Natural killer cell (primary cell): Measurements from ENCODE around the gene PCIF1. TPM values are rescaled to one million over a fixed set of nuclear protein-coding genes. Genes with fewer than 3 reads are reported as not detected.
"Not testable (repeated sequence)": the region's sequence is repeated elsewhere in the genome, so short reads cannot be mapped to it uniquely, and the experiment has no call there.

ENCODE experiments used
- ATAC-seq, 3 donors: fragments of 150-1000 bp in 2 of 3; fragments of 200-7000 bp in 1 of 3; cut with Tn5 transposase; 1 replicate in 1 of 3; 2 replicates in 2 of 3; pipeline ENCODE4 v1.10.0; 2021; ENCODE audit warnings: mild to moderate bottlenecking in 2 of 3, moderate library complexity in 2 of 3
- DNase-seq, 2 donors: peaks; one replicate each; pipeline versions ENCODE4 v3.0.0 to v3.0.0-alpha.2; 2013 to 2021; ENCODE audit warnings: mixed read lengths in 1 of 2
- H3K27ac ChIP-seq: one replicate; pipeline ENCODE4 v1.5.1; 2013; ENCODE audit warnings: mild to moderate bottlenecking, low read length
- H3K27me3 ChIP-seq: one replicate; pipeline ENCODE4 v1.6.1; 2013; ENCODE audit warnings: low read length; ENCODE audit not compliant: control insufficient read depth, insufficient read depth
- H3K36me3 ChIP-seq: one replicate; pipeline ENCODE4 v1.6.1; 2013; ENCODE audit warnings: low read length; ENCODE audit not compliant: control insufficient read depth, insufficient read depth
- H3K4me1 ChIP-seq: one replicate; pipeline ENCODE4 v1.6.1; 2013; ENCODE audit warnings: low read length; ENCODE audit not compliant: control insufficient read depth, insufficient read depth
- H3K4me3 ChIP-seq: one replicate; pipeline ENCODE4 v1.5.1; 2013; ENCODE audit warnings: low read length
- H3K9me3 ChIP-seq: one replicate; pipeline ENCODE4 v1.6.1; 2013; ENCODE audit warnings: low read length; ENCODE audit not compliant: control insufficient read depth, insufficient read depth
- H3K27ac Mint-ChIP-seq, 2 donors: one replicate each; pipeline ENCODE4 v1.8.0; 2022; ENCODE audit warnings: mild to moderate bottlenecking in 2 of 2, mixed read lengths in 2 of 2, moderate library complexity in 1 of 2
- H3K27me3 Mint-ChIP-seq, 2 donors: one replicate each; pipeline ENCODE4 v1.8.0; 2022; ENCODE audit warnings: low read depth in 2 of 2, mixed read lengths in 2 of 2
- H3K36me3 Mint-ChIP-seq: one replicate; pipeline ENCODE4 v1.8.0; 2022; ENCODE audit warnings: mixed read lengths
- H3K4me1 Mint-ChIP-seq, 2 donors: one replicate each; pipeline ENCODE4 v1.8.0; 2022; ENCODE audit warnings: mixed read lengths in 2 of 2
- H3K4me3 Mint-ChIP-seq: one replicate; pipeline ENCODE4 v1.8.0; 2022; ENCODE audit warnings: mild to moderate bottlenecking, moderate library complexity, mixed read lengths
- H3K9me3 Mint-ChIP-seq, 2 donors: one replicate each; pipeline ENCODE4 v1.8.0; 2022; ENCODE audit warnings: mixed read lengths in 2 of 2
- WGBS: methylation state at CpG from one replicate; pipeline ENCODE4 v1.1.7; 2013; ENCODE audit warnings: missing lambda C conversion rate; ENCODE audit not compliant: insufficient coverage; 5-methylcytosine and 5-hydroxymethylcytosine counted together
- intact Hi-C: fragments of 100-400 bp; cut with micrococcal nuclease; formaldehyde crosslinking; loops from one replicate; pipeline ENCODE4 v1.14.2; 2022
- total RNA-seq, 4 donors: library from RNA; stranded (reverse); fragments of 120-200 nt in 1 of 4; gene quantifications; one replicate each; pipeline versions ENCODE4 v1.2.3 to v1.2.4, GENCODE V29; 2013 to 2022
- TF ChIP-seq, protein P1 (sequence below): fragments of 200-600 bp; IDR thresholded peaks from one replicate; pipeline ENCODE4 v1.8.0; 2022; ENCODE audit warnings: antibody characterized with exemption

The PCIF1 gene
- total RNA-seq, 3 donors from 2014 or later (not counting 1 experiment from before 2014, with no cell fraction given), result 72.0 to 85.1 (median 73.3) TPM

DNA sequence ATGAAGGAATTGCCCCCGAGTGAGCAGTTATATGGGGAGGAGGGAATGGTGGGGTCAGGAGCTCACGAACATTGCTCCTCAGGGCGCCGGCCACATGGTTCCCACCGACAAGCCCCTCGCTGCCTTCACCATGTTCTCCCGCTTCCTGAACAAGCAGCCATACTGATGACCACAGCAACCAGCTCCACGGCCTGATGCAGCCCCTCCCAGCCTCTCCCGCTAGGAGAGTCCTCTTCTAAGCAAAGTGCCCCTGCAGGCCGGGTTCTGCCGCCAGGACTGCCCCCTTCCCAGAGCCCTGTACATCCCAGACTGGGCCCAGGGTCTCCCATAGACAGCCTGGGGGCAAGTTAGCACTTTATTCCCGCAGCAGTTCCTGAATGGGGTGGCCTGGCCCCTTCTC is 36.2 kb upstream of the PCIF1 start:
- H3K4me3 Mint-ChIP-seq, result no peak overlapping the region
- 90% methylated on average over 12 of the region's 12 CpGs for WGBS
- peaks cover 17% of the 10 kb centered on the region for H3K36me3 ChIP-seq

DNA sequence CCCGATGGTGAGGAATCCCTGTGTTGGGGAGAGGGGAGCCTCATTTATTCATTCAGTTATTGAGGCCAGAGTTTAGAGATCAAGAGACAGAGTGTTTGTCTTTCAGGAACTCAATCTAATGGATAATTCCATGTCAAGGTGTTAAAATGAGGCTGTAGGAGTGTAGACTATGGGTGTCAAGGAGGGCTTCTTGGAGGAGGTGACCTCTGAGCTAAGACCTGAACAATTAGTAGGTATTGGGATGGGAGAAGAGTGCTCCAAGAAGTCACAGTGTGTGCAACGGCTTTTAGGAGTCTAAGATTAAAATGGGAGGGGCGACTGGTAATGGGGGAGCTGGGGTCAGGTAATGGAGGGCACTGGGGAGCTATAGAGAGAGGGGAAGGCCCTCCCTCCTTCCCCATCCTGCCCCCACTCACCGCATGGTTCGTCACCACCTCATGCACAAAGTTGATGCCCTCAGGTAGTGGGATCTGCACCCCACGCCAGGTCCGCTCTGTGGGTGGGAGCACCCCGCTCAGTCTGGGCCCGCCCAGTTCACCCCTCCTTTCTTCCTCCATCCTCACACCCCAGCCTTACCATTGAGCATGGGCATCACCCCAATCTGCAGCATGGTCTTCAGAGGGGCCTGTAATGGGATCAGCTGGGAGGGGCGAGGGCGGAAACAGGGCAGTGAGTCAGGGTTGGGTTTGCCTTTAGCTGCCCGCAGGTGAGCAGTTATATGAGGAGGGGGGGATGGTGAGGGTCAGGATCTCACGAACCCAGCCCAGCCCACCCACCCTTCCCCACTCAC is 35.2 kb upstream of the PCIF1 start:
- no peak for DNase-seq
- Histone ChIP-seq H3K4me3 (no peak overlapping the region), H3K27ac (no peak overlapping the region), H3K9me3 (no peaks in the 10 kb centered on the region), H3K27me3 (no peaks in the 10 kb centered on the region), H3K4me1 (no peaks in the 10 kb centered on the region), H3K36me3 (peaks cover 13% of the 10 kb centered on the region)
- no peak overlapping the region for H3K4me3 Mint-ChIP-seq
- TF ChIP-seq, protein P1, sequence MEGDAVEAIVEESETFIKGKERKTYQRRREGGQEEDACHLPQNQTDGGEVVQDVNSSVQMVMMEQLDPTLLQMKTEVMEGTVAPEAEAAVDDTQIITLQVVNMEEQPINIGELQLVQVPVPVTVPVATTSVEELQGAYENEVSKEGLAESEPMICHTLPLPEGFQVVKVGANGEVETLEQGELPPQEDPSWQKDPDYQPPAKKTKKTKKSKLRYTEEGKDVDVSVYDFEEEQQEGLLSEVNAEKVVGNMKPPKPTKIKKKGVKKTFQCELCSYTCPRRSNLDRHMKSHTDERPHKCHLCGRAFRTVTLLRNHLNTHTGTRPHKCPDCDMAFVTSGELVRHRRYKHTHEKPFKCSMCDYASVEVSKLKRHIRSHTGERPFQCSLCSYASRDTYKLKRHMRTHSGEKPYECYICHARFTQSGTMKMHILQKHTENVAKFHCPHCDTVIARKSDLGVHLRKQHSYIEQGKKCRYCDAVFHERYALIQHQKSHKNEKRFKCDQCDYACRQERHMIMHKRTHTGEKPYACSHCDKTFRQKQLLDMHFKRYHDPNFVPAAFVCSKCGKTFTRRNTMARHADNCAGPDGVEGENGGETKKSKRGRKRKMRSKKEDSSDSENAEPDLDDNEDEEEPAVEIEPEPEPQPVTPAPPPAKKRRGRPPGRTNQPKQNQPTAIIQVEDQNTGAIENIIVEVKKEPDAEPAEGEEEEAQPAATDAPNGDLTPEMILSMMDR, result no peak
- 91% methylated on average over 11 of the region's 13 CpGs for WGBS
- intact Hi-C loops, result no loop called here
- no peaks in the 10 kb centered on the region for H3K4me1 Mint-ChIP-seq
- no peaks in the 10 kb centered on the region for H3K27me3 Mint-ChIP-seq
- no peaks in the 10 kb centered on the region for H3K9me3 Mint-ChIP-seq
- H3K27ac Mint-ChIP-seq, result no peak overlapping the region
- no peaks in the 10 kb centered on the region for H3K36me3 Mint-ChIP-seq
- no peak for ATAC-seq

More for the DNA sequence above, 36.2 kb upstream of the PCIF1 start:
- intact Hi-C loops, result no loop called here
- peaks cover 7% of the 10 kb centered on the region for H3K4me1 ChIP-seq
- TF ChIP-seq, protein P1, result no peak
- H3K27me3 ChIP-seq, result no peaks in the 10 kb centered on the region
- H3K4me3 ChIP-seq, result no peak overlapping the region
- Mint-ChIP-seq H3K27me3 (no peaks in the 10 kb centered on the region), H3K27ac (no peak overlapping the region), H3K36me3 (no peaks in the 10 kb centered on the region), H3K9me3 (no peaks in the 10 kb centered on the region), H3K4me1 (no peaks in the 10 kb centered on the region)
- ATAC-seq (no peak), DNase-seq (no peak)
- no peaks in the 10 kb centered on the region for H3K9me3 ChIP-seq
- H3K27ac ChIP-seq, result no peak overlapping the region

DNA sequence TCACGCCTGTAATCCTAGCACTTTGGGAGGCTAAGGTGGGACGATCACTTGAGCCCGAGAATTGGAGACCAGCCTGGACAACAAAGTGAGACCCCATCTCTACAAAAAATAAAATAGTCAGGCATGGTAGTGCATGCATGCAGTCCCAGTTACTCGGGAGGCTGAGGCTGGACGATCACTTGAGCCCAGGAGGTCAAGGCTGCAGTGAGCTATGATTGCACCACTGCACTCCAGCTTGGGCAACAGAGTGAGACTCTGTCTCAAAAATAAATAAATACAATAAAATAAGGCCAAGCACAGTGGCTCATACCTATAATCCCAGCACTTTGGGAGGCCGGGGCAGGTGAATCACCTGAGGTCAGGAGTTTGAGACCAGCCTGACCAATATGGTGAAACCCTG is 33.2 kb upstream of the PCIF1 start:
- not testable (repeated sequence) for H3K36me3 ChIP-seq, H3K4me1 Mint-ChIP-seq

DNA sequence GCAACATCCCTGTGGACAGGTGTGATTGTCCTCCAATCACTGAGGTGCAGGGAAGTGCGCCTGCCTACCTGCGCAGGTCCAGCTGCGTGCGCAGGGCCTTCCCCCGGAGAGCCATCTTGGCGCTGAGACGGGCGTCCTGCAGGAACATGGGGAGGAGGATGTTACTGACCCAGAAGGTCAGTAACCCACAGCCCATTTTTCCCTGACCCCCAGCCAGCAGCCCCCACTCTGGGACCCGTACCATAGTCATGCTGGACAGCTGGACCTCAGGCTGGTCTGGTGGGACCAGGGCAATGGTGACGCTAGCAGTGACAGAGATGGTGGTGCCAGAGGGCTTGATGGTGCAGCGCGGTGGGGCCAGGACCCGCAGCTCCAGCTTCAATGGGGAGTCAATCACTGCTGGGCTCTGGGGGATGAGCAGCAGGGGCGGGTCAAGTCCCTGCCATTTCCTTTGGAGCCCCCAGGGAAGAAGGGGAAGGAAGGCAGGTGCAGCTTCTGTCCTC is 32.2 kb upstream of the PCIF1 start:
- Histone ChIP-seq H3K27ac (no peak overlapping the region), H3K36me3 (peaks cover 2% of the 10 kb centered on the region), H3K4me3 (no peak overlapping the region), H3K9me3 (no peaks in the 10 kb centered on the region), H3K4me1 (no peaks in the 10 kb centered on the region), H3K27me3 (no peaks in the 10 kb centered on the region)
- Mint-ChIP-seq H3K27ac (no peak overlapping the region), H3K4me3 (no peak overlapping the region), H3K36me3 (no peaks in the 10 kb centered on the region), H3K9me3 (no peaks in the 10 kb centered on the region), H3K4me1 (no peaks in the 10 kb centered on the region), H3K27me3 (no peaks in the 10 kb centered on the region)
- TF ChIP-seq, protein P1, result no peak
- ATAC-seq, result no peak
- intact Hi-C loops, result no loop called here
- DNase-seq, result no peak
- WGBS, result 93% methylated on average over 14 of the region's 14 CpGs

More for the DNA sequence above, 33.2 kb upstream of the PCIF1 start:
- H3K27ac ChIP-seq, H3K27ac Mint-ChIP-seq, ATAC-seq, H3K9me3 ChIP-seq, H3K4me3 Mint-ChIP-seq, H3K9me3 Mint-ChIP-seq, H3K27me3 Mint-ChIP-seq, H3K36me3 Mint-ChIP-seq, H3K4me1 ChIP-seq, intact Hi-C loops, H3K27me3 ChIP-seq, H3K4me3 ChIP-seq, DNase-seq: not testable (repeated sequence)
- 87% methylated on average over 6 of the region's 6 CpGs for WGBS
